ENCODE data around the gene PI4KB.

- no peak for TF ChIP-seq EZH2phosphoT487 (IDR thresholded peaks at IDR 0.05; ENCODE audit: borderline replicate concordance, low read depth, low read length)
- TF ChIP-seq CTCF (conservative IDR thresholded peaks at IDR 0.05; ENCODE audit: low read length) = no peak
Observed at GRCh38 chr1:151284013-151284577, 43.1 kb downstream of the PI4KB start.
